ENCODE measurements around the gene PHF1.
"Not testable (repeated sequence)": the region's sequence is repeated elsewhere in the genome, so short reads cannot be mapped to it uniquely, and the experiment has no call there.

PHF1 gene

DNA sequence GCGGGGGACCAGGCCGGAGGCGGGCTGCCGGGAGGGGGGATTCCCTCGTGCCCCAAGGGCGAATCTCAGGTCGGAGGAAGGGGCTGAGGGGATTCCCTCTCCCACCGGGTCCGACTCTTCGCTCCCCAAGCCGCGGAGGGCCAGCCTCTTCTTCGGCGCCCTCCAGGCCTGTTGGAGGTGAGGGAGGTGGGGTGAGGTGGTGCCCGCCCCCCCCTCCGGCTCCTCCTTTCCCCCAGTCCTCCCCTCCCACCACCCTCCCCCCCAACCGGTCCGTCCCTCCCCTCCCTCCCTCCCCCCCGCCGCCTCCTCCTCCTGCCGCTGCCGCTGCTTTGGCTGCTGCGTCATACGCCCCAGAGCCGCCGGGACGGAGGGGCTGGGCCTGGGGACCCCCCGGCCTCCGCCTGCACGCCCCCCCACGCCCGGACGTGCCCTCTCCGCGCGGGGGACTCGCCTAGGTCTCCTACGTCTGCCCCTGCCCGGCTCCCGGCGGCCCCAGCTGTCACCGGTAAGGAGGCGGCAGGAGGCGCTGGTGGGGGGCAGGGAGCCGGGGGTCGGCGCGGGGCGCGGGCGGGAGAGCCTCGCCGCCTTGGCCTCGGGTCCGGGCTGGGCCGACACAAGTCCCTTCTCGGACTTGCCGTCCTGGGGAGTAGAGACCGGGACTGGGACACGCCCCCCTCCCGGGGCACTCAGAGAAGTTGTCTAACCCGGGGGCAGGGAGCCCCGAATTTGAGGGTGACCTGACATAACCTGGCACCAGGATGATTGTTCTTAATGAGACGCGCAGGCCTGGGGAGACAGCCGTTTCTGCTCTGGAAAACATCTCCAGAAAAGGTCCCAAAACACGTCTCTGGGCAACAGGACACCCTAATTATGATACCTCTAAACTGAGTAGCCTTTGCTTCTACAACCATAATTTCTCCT lies at the start of gene PHF1:
TSS of gene PHF1 (plus strand) at position 304 of the 921 bp plus-strand sequence. CDS start 1,250 bp downstream, outside the sequence.
- TF ChIP-seq, protein P1, sequence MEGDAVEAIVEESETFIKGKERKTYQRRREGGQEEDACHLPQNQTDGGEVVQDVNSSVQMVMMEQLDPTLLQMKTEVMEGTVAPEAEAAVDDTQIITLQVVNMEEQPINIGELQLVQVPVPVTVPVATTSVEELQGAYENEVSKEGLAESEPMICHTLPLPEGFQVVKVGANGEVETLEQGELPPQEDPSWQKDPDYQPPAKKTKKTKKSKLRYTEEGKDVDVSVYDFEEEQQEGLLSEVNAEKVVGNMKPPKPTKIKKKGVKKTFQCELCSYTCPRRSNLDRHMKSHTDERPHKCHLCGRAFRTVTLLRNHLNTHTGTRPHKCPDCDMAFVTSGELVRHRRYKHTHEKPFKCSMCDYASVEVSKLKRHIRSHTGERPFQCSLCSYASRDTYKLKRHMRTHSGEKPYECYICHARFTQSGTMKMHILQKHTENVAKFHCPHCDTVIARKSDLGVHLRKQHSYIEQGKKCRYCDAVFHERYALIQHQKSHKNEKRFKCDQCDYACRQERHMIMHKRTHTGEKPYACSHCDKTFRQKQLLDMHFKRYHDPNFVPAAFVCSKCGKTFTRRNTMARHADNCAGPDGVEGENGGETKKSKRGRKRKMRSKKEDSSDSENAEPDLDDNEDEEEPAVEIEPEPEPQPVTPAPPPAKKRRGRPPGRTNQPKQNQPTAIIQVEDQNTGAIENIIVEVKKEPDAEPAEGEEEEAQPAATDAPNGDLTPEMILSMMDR (IDR thresholded peaks at IDR 0.05; ENCODE audit: borderline replicate concordance, insufficient read depth, low read depth, low read length), result no peak
- H3K4me3 ChIP-seq (ENCODE audit: low read depth, low read length), result peak within 1 kb of the TSS; percentile 57

DNA sequence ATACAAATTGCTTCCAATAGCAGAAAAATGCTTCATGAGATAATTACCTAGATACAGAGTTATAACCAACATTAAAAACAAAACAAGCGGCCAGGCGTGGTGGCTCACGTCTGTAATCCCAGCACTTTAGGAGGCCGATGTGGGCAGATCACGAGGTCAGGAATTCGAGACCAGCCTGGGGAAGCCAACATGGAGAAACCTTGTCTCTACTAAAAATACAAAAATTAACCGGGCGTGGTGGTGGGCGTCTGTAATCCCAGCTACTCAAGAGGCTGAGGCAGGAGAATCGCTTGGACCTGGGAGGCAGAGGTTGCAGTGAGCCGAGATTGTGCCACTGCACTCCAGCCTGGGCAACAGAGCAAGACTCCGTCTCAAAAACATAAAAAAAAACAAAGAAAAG lies 47.3 kb upstream of the PHF1 start:
- not testable (repeated sequence) for H3K4me3 ChIP-seq (ENCODE audit: low read depth, low read length)

DNA sequence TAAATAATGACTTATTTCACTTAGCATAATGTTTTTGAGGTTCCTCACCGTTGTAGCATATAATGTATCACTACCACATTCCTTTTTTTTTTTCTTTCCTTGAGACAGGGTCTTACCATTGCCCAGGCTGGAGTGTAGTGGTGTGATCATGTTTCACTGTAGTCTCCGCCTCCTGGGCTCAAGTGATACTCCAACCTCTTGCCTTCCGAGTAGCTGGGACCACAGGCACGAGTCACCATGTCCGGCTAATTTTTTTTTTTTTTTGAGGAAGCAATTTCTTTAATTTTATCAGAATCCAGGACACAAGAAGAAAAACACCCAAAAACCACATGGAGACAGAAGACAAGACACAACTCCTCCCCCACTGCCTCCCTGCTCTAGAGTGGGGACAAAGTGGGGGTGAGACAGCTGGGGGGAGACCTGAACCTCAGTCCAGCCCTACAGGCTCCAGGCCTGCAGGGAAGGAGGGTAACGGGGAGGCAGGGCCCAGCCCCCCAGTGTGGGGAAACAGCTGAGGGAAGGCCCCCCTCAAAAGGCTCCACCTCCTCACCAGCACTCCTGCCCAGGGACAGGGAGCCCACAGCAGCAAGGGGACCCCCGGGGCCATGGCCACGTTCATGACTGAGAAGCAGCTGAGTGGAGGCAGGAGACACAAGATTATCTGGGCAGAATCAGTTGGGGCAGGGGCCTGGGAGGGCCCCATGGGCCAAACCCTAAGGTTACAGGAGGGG lies 46.2 kb upstream of the PHF1 start:
- not testable (repeated sequence) for H3K4me3 ChIP-seq (ENCODE audit: low read depth, low read length)

DNA sequence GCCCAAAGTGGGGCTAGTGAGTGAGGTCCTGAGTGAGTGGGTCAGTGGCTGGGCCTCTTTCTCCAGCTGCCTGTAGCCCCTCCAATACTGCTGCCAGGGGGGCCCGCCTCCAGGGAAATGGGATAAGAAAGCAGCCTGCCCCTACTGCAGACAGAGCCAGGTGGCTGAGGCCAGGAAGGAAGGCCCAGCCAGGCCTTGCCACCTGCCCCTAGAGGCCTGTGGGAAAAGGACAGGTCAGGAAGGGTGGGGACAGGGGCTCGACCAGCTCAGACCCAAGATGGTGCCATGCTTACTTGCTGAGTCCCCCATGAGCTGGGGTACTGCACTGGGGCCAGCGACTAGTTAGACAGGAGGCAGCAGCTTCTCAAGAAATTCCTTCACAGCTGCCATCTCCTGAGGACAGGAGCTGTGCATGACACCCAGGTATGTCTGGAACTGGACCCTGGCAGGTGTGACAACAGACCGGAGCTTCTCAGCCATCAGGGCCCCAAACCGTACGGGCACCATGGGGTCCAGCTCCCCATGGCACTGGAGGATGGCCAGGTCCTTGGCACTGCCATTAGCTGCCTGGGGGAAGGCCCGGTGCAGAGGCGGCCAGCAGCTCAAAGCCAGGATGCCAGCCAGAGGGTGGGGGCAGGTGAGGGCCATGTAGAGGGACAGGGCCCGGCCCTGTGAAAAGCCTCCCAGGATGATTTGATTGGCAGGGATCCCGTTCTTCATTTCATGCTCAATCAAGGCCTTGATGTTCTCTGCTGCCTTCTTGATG lies 45.4 kb upstream of the PHF1 start:
- not testable (repeated sequence) for H3K4me3 ChIP-seq (ENCODE audit: low read depth, low read length)
- TF ChIP-seq, protein P1 (IDR thresholded peaks at IDR 0.05; ENCODE audit: borderline replicate concordance, insufficient read depth, low read depth, low read length), result peak; percentile 19; the same call in 1 of the 2 replicates

DNA sequence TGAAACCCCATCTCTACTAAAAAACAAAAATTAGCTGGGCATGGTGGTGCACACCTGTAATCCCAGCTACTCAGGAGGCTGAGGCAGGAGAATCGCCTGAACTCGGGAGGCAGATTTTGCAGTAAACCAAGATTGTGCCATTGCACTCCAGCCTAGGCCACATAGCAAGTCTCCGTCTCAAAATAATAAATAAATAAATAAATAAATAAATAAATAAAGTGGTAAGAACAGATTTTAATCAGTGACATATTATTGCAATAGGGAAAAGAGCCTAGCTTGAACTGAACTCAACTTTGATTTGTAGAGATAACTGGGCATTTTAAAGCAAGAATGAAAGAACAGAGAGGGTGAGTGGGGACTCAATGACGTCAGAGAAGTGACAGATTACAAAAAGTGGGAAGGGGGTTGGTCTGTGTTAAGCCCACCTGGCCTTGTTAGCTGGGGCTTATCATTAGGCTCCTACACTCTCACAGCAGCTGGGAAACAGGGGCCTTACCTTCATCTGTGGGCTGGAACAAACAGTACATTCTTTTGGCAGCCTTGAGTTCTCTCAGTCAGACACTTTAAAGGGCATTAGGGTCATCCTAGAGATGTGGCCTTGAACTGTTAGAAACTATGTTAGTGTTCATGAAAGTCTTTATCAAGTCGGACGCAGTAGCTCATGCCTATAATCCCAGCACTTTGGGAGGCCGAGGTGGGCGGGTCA lies 43.7 kb upstream of the PHF1 start:
- no peak overlapping the region for H3K4me3 ChIP-seq (ENCODE audit: low read depth, low read length)
- TF ChIP-seq, protein P1 (IDR thresholded peaks at IDR 0.05; ENCODE audit: borderline replicate concordance, insufficient read depth, low read depth, low read length), result no peak

DNA sequence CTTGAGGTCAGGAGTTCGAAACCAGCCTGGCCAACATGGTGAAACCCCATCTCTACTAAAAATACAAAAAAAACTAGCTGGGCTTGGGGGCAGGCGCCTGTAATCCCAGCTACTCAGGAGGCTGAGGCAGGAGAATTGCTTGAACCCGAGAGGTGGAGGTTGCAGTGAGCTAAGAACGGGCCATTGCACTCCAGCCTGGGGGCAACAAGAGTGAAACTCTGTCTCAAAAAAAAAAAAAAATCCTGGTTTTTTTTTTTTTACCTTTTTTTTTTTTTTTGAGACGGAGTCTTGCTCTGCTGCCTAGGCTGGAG lies 43.1 kb upstream of the PHF1 start:
- not testable (repeated sequence) for H3K4me3 ChIP-seq (ENCODE audit: low read depth, low read length)

DNA sequence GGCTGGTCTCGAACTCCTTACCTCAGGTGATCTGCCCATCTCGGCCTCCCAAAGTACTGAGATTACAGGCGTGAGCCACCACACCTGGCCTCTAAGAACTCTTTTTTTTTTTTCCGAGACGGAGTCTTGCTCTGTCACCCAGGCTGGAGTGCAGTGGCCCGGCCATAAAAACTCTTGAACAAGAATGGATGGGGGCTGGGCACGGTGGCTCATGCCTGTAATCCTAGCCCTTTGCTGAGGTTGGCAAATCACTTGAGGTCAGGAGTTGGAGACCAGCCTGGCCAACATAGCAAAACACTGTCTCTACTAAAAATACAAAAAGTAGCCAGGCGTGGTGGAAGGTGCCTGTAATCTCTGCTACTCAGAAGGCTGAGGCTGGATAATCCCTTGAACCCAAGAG lies 38.9 kb upstream of the PHF1 start:
- H3K4me3 ChIP-seq (ENCODE audit: low read depth, low read length), result not testable (repeated sequence)

DNA sequence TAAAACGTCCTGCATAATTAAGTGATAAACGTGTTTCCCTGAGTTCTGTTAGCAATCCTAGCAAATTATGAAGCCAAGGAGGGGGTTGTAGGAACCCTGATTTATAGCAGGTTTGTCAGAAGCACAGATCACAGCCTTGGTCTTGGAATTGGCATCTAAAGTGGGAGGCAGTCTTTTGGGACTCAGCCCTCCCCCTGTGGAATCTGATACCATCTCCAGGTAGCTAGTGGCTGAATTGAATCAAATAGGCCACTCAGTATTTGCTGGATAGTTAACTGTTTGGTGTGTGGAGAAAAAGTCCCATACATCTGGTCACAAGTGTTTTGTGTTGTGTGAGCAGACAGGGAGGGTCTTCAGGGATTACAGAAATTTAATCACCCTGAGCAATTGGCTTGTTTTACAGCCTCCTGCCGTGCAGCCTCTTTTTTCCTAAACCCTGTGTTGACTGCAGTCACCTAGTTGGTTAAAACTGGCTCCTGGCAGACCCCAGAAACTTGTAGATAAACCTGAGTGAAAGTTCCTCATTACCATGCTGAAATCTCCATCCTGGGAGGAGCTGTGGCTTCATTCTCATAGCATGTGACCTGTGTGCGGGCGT lies 38.2 kb upstream of the PHF1 start:
- TF ChIP-seq, protein P1 (IDR thresholded peaks at IDR 0.05; ENCODE audit: borderline replicate concordance, insufficient read depth, low read depth, low read length), result no peak

More for the DNA sequence above, 38.2 kb upstream of the PHF1 start:
- no peak overlapping the region for H3K4me3 ChIP-seq (ENCODE audit: low read depth, low read length)
